NOMO-1 (cell line): Measurements from ENCODE around the gene TRPV5.

Experiments used
- DNase-seq, 2 experiments: peaks; one replicate each; lab custom pipeline; 2025; ENCODE audit not compliant: unreplicated experiment in 2 of 2; lab: John Stamatoyannopoulos, UW

The TRPV5 gene

DNA sequence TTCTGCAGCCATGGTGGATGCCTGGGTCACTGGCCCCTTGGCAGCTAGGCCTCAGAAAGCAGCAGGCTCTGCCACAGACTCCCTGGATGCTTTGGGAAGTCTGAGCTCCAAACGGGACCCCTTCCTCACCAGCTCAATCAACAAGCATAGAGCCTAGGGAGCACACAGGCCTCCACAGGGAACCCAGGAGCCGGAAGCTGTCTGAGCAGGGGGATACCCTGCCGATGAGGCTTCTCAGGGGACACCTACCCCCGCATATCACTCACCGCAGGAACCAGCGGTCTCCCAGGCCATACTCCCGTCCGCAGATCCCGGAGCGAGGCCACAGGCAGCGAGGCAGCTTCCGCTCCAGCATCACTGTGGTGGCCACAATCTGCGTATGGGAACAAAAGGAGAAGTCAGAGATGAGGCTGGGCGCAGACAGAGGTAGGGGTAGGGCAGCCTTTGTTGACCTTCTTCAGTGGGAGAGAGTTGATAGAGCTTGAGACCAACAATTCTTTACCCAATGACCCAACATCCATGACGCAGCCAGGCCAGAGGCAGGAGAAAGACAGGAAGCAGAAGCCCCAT, 61.4 kb downstream of the TRPV5 start:
- DNase-seq = no peak

DNA sequence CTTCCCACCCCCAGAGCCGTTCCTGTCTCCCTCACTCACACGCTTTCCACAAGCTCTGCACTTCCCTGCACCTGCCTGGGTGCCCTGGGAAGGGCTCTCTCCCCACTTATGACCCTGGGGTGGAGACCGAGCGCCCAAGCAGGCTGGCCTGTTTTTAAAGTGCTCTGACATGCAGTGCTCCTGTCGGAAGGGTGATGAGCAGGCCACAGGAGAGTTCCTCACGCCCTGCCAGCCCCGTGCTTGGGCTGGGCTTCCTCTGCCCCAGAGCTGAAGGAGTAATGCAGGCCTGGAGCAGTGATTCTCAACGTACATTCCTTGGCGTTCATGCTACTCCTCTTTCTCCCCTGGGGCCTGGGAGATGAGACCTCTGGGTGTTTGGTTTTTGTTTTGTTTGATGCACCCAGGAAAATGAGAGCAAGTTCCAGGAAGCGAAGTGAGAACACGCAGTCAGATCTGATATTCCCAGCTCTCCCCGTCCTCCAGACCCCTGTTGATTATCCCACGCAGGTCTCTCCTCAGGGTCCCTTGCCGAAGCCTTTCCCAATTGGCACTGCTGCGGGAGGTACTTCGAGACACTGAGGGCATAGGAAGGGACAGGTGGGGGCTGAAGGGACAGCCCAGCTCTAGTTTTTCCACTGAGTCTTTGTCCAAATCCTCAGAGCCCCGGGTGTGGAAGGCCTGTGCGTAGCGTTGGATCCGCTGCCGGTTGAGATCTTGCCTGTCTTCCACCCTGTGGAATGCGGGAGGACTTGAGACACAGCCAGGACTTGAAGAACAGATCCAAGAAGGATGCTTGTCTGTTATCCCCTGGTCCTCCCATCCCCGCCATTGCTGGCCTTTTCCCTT, 62.1 kb downstream of the TRPV5 start:
- DNase-seq = no peak

- DNase-seq = no peak
These were observed 62.8 kb downstream of the TRPV5 start for GRCh38 chr7:142870566-142871259.

- DNase-seq = no peak
These were observed 63.4 kb downstream of the TRPV5 start for GRCh38 chr7:142870147-142870559.

GRCh38 chr7:142869434-142869833, 64.1 kb downstream of the TRPV5 start:
- no peak for DNase-seq

DNA sequence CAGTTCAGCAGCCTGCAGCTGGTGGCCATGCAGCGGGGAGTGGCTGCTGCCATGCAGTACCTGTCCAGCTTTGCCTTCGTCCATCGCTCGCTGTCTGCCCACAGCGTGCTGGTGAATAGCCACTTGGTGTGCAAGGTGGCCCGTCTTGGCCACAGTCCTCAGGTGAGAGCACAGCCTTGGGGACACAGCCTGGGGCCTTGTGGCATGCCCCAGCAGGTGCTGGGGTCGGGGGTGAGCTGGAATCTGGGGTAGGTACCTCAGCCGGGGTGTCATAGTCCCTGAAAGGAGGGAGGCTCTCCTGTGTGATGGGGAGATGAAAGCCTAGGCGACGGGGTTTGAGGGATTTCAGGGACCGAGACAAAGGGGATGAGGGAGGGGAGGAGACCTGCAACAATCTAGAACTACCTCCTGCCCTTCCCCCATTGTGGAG, 64.5 kb downstream of the TRPV5 start:
- DNase-seq = no peak

DNA sequence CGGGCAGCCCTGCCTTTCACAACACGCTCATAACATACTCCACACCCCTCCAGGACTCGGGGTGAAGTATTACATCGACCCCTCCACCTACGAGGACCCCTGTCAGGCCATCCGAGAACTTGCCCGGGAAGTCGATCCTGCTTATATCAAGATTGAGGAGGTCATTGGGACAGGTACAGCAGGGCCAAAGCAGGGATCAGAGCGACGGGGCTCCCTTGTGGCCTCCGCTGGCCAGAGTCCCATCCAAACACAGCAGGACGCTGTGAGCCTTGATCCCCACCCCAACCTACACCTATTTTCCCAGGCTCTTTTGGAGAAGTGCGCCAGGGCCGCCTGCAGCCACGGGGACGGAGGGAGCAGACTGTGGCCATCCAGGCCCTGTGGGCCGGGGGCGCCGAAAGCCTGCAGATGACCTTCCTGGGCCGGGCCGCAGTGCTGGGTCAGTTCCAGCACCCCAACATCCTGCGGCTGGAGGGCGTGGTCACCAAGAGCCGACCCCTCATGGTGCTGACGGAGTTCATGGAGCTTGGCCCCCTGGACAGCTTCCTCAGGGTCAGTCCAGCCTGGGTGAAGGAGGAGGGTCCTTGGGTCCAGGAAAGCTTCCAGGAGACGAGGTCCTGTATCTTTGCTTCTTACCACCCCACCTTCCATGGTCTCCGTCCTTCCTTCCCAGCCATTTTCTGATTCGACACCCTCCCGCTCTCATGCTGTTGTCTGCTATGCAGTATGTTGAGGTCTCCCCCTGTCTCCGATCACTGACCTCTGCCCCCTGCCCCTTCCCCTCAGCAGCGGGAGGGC, 65.2 kb downstream of the TRPV5 start:
- DNase-seq = no peak

GRCh38 chr7:142867398-142868187, 66.0 kb downstream of the TRPV5 start:
- no peak for DNase-seq

GRCh38 chr7:142867097-142867378, 66.5 kb downstream of the TRPV5 start:
- no peak for DNase-seq

DNA sequence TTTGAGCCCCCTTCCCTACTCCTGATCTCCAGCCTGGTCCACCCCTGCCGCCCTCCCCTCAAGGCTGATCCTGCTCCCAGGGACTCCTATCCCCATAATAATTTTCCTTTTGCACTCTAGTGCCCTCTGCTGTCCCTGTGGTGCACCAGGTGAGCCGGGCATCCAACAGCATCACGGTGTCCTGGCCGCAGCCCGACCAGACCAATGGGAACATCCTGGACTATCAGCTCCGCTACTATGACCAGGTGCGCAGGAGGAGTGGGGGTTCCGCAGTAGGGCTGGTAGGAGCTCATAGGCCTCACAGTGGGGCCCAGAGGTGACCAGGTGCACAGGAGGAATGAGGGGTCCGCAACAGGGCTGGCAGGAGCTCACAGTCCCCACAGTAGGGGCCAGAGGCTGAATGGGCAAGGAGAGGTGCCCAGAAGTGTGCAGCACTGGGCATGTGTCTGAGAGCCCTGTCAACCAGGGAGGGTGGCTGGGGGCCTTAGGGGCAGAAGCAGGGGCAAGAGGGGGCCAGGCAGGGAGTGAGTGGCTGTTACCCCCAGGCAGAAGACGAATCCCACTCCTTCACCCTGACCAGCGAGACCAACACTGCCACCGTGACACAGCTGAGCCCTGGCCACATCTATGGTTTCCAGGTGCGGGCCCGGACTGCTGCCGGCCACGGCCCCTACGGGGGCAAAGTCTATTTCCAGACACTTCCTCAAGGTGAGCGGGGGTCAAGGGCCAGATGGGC, 67.0 kb downstream of the TRPV5 start:
- DNase-seq = no peak

DNA sequence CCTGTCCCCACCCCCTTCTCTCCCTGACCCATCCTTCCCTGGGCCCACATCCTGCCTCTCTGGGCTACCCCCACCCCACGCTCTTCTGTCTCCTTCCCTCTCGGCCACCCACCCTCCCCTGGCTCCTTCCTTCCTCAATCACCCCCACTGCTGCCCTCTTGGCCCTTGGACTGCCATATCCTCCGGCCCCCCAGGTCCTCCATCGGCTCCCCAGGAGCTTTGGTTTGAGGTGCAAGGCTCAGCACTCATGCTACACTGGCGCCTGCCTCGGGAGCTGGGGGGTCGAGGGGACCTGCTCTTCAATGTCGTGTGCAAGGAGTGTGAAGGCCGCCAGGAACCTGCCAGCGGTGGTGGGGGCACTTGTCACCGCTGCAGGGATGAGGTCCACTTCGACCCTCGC, 67.8 kb downstream of the TRPV5 start:
- DNase-seq = no peak

GRCh38 chr7:142864980-142865747, 68.4 kb downstream of the TRPV5 start:
- DNase-seq = no peak

DNA sequence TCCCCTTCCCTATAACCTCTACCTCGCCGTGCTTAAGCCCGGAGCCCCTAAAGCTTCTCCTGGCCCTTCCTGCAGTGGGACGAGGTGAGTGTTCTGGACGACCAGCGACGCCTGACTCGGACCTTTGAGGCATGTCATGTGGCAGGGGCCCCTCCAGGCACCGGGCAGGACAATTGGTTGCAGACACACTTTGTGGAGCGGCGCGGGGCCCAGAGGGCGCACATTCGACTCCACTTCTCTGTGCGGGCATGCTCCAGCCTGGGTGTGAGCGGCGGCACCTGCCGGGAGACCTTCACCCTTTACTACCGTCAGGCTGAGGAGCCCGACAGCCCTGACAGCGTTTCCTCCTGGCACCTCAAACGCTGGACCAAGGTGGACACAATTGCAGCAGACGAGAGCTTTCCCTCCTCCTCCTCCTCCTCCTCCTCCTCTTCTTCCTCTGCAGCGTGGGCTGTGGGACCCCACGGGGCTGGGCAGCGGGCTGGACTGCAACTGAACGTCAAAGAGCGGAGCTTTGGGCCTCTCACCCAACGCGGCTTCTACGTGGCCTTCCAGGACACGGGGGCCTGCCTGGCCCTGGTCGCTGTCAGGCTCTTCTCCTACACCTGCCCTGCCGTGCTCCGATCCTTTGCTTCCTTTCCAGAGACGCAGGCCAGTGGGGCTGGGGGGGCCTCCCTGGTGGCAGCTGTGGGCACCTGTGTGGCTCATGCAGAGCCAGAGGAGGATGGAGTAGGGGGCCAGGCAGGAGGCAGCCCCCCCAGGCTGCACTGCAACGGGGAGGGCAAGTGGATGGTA, 69.5 kb downstream of the TRPV5 start:
- no peak for DNase-seq

- DNase-seq = no peak
These were observed 70.7 kb downstream of the TRPV5 start for GRCh38 chr7:142862786-142863400.

- no peak for DNase-seq
These were observed 71.2 kb downstream of the TRPV5 start for GRCh38 chr7:142862351-142862750.

DNA sequence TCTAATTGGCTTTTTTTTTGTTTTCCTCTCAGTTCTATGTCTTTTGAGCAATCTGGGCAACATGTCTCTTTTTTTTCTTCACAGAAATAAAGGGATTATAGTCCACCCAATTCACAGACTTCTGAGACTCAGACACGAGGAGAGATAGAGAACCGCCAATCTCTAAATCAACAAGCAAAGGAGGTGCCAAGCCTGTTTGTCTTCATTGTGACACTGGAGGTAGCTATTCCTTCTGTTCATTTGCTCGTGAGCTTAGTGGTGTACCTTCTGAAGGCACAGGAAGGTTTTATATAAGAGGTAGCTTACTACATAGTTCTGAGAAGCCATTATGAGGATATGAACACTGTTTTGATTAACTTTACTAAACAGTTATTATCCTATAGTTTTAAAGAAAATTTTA, 72.6 kb downstream of the TRPV5 start:
- DNase-seq = no peak

DNA sequence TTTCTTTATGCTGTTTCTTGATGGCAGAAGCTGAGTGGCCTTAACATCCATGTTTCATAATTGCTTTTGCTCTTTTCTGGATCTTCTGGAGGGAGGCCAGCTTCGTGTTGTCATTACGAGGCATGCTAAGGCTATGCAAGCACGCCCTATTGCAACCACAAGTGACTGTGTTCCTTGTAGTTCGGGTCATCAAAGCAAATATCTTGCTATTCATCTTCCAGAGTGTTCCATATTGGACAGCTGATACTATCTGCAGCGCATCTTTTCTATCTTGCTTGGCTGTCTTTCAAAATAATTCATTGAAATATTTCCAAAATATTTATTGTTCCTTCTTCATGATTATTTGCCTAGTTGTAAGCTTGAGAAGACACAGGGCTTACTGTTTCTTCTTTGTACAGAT, 73.7 kb downstream of the TRPV5 start:
- DNase-seq = no peak

GRCh38 chr7:142859411-142859810, 74.1 kb downstream of the TRPV5 start:
- DNase-seq = no peak
